HEK293T (cell line): Measurements from ENCODE around the gene GRK7.

Experiments
- ARNT ChIP-seq: fragments of 450-650 bp; IDR thresholded peaks from 2 replicates; pipeline ENCODE4 v1.6.1; 2017; ENCODE audit warnings: mild to moderate bottlenecking
- BHLHE40 ChIP-seq: fragments of 450-650 bp; IDR thresholded peaks from 2 replicates; pipeline ENCODE4 v1.6.1; 2016; ENCODE audit warnings: mild to moderate bottlenecking, moderate library complexity, borderline replicate concordance
- CTBP1 ChIP-seq: fragments of 450-650 bp; IDR thresholded peaks from 2 replicates; pipeline ENCODE4 v1.6.1; 2016; ENCODE audit warnings: borderline replicate concordance
- ELF4 ChIP-seq: fragments of 450-650 bp; IDR thresholded peaks from 2 replicates; pipeline ENCODE4 v1.6.1; 2017; ENCODE audit warnings: antibody characterized with exemption
- FOXA1 ChIP-seq: fragments of 450-650 bp; IDR thresholded peaks from 2 replicates; pipeline ENCODE4 v1.6.1; 2016; ENCODE audit warnings: mild to moderate bottlenecking
- FOXM1 ChIP-seq: fragments of 450-650 bp; IDR thresholded peaks from 2 replicates; pipeline ENCODE4 v1.6.1; 2017; ENCODE audit warnings: mild to moderate bottlenecking, borderline replicate concordance
- HDGF ChIP-seq: fragments of 450-650 bp; IDR thresholded peaks from 2 replicates; pipeline ENCODE4 v1.6.1; 2017; ENCODE audit warnings: antibody characterized with exemption, borderline replicate concordance
- L3MBTL2 ChIP-seq: fragments of 450-650 bp; conservative IDR thresholded peaks from 2 replicates; pipeline ENCODE4 v1.6.1; 2016; ENCODE audit warnings: mild to moderate bottlenecking
- NFRKB ChIP-seq: fragments of 450-650 bp; IDR thresholded peaks from 2 replicates; pipeline ENCODE4 v1.6.1; 2016; ENCODE audit warnings: mild to moderate bottlenecking, moderate library complexity
- SP1 ChIP-seq: fragments of 450-650 bp; IDR thresholded peaks from 2 replicates; pipeline ENCODE4 v1.6.1; 2017
- SUZ12 ChIP-seq: fragments of 450-650 bp; IDR thresholded peaks from 2 replicates; pipeline ENCODE4 v1.6.1; 2016; ENCODE audit warnings: mild to moderate bottlenecking
- TARDBP ChIP-seq: fragments of 450-650 bp; IDR thresholded peaks from 2 replicates; pipeline ENCODE4 v1.6.1; 2016
- ZNF384 ChIP-seq: fragments of 450-650 bp; IDR thresholded peaks from 2 replicates; pipeline ENCODE4 v1.6.1; 2016
- TF ChIP-seq, protein P1 (sequence below): fragments of 450-650 bp; IDR thresholded peaks from 2 replicates; pipeline ENCODE4 v1.6.1; 2016

DNA sequence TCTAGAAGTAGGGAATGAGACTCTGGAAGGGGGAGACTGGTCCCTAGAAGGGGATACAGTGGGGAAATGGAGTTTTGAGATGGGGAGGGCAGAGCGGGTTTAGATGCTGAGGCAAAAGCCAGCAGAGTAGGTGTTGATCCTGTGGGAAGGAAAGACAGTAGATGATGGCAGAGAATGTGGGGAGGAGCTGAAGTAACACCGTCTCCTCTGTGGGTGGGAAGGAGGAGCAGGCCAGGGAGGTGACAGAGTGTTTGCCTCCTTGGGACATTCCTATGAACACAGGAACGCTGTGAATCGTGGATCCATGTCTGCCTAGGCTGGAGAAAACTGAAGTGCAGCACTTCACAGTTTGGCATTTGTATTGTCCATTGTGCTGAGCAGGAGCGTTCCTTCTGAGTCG is 20.4 kb downstream of the GRK7 start:
- TF ChIP-seq TARDBP: no peak
- TF ChIP-seq SP1: no peak
- TF ChIP-seq FOXM1: no peak
- TF ChIP-seq BHLHE40: no peak
- TF ChIP-seq ELF4: no peak
- TF ChIP-seq ARNT: no peak
- TF ChIP-seq CTBP1: no peak
- TF ChIP-seq, protein P1, sequence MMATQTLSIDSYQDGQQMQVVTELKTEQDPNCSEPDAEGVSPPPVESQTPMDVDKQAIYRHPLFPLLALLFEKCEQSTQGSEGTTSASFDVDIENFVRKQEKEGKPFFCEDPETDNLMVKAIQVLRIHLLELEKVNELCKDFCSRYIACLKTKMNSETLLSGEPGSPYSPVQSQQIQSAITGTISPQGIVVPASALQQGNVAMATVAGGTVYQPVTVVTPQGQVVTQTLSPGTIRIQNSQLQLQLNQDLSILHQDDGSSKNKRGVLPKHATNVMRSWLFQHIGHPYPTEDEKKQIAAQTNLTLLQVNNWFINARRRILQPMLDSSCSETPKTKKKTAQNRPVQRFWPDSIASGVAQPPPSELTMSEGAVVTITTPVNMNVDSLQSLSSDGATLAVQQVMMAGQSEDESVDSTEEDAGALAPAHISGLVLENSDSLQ: no peak
- TF ChIP-seq ZNF384: no peak
- no peak for TF ChIP-seq FOXA1
- TF ChIP-seq SUZ12: no peak
- TF ChIP-seq L3MBTL2: no peak
- no peak for TF ChIP-seq NFRKB
- no peak for TF ChIP-seq HDGF
